ENCODE data around the gene SPRR1B. TPM values are rescaled to one million over a fixed set of nuclear protein-coding genes. Genes with fewer than 3 reads are reported as not detected.

The SPRR1B gene
- total and polyA plus RNA-seq, 2 of the 13 experiments (the other 11 are each of a cell fraction or from before 2014, with no cell fraction given), result not detected

GRCh38 chr1:153032677-153033308, 1.8 kb downstream of the SPRR1B start:
- 11% methylated on average over 3 of the region's 3 CpGs for WGBS (ENCODE audit: low lambda C conversion rate)
- no peaks in the 10 kb centered on the region for H3K79me2 ChIP-seq (ENCODE audit: insufficient read depth, low read length)
- H3K4me3 ChIP-seq (replicated peaks in 1 of 3; ENCODE audit: insufficient read depth in 1 of 3, low read depth in 2 of 3, low read length in 3 of 3), result no peak overlapping the region
- H4K20me1 ChIP-seq (ENCODE audit: insufficient read depth, low read length), result no peaks in the 10 kb centered on the region
- no peak overlapping the region for H3K4me2 ChIP-seq (ENCODE audit: low read depth, low read length)
- CTCF ChIA-PET (ENCODE audit: low intra/inter-chr PET ratio, low total read pairs), result no interaction called here
- no peak overlapping the region for H3K9ac ChIP-seq (ENCODE audit: insufficient read depth, low read depth, low read length)
- H3K36me3 ChIP-seq (replicated peaks in 1 of 2; ENCODE audit: control insufficient read depth in 1 of 2, insufficient read depth in 2 of 2, low read length in 2 of 2), result no peaks in the 10 kb centered on the region
- FAIRE-seq (no peak), DNase-seq (ENCODE audit: low spot score) (peak; percentile 33), ATAC-seq (peak; percentile 75)
- POLR2A ChIA-PET, result no interaction called here
- TF ChIP-seq ZNF496 (CRISPR knock-in tag; IDR thresholded peaks at IDR 0.05; ENCODE audit: insufficient replicate concordance), result no peak
- TF ChIP-seq, protein P1, sequence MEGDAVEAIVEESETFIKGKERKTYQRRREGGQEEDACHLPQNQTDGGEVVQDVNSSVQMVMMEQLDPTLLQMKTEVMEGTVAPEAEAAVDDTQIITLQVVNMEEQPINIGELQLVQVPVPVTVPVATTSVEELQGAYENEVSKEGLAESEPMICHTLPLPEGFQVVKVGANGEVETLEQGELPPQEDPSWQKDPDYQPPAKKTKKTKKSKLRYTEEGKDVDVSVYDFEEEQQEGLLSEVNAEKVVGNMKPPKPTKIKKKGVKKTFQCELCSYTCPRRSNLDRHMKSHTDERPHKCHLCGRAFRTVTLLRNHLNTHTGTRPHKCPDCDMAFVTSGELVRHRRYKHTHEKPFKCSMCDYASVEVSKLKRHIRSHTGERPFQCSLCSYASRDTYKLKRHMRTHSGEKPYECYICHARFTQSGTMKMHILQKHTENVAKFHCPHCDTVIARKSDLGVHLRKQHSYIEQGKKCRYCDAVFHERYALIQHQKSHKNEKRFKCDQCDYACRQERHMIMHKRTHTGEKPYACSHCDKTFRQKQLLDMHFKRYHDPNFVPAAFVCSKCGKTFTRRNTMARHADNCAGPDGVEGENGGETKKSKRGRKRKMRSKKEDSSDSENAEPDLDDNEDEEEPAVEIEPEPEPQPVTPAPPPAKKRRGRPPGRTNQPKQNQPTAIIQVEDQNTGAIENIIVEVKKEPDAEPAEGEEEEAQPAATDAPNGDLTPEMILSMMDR (CRISPR knock-in tag; IDR thresholded peaks at IDR 0.05), result peak; percentile 53
- TF ChIP-seq FOSL2 (CRISPR knock-in tag; IDR thresholded peaks at IDR 0.05), result peak; percentile 35; the same call in 1 of the 2 replicates
- no peaks in the 10 kb centered on the region for H3K4me1 ChIP-seq (ENCODE audit: insufficient read depth, low read length)
- no peak overlapping the region for H2AFZ ChIP-seq (ENCODE audit: low read length)
- no TSS peak for BruUV-seq (replicated peaks)
- no peaks in the 10 kb centered on the region for H3K27me3 ChIP-seq (ENCODE audit: control insufficient read depth in 1 of 2, insufficient read depth in 2 of 2, low read length in 2 of 2)
- no peaks in the 10 kb centered on the region for H3K9me3 ChIP-seq (ENCODE audit: low read length)
- in situ Hi-C loops (cut with HindIII; ENCODE audit: extremely low pct_ligation_motif_present, low pct_unique_long_range_greater_than_20kb) (no loop called here), intact Hi-C loops (cut with micrococcal nuclease; ENCODE audit: unreplicated experiment) (no loop called here)
- no peak overlapping the region for H3K27ac ChIP-seq (ENCODE audit: extremely low read length, insufficient read depth, low read length)

- WGBS (ENCODE audit: low lambda C conversion rate), result 0% methylated on average over 1 of the region's 1 CpG
- Histone ChIP-seq H4K20me1 (ENCODE audit: insufficient read depth, low read length) (no peaks in the 10 kb centered on the region), H3K27ac (ENCODE audit: extremely low read length, insufficient read depth, low read length) (no peak overlapping the region), H3K4me2 (ENCODE audit: low read depth, low read length) (no peak overlapping the region), H3K4me1 (ENCODE audit: insufficient read depth, low read length) (no peaks in the 10 kb centered on the region), H3K9ac (ENCODE audit: insufficient read depth, low read depth, low read length) (no peak overlapping the region), H3K79me2 (ENCODE audit: insufficient read depth, low read length) (no peaks in the 10 kb centered on the region), H3K36me3 (replicated peaks in 1 of 2; ENCODE audit: control insufficient read depth in 1 of 2, insufficient read depth in 2 of 2, low read length in 2 of 2) (no peaks in the 10 kb centered on the region), H3K4me3 (replicated peaks in 1 of 3; ENCODE audit: insufficient read depth in 1 of 3, low read depth in 2 of 3, low read length in 3 of 3) (no peak overlapping the region), H2AFZ (ENCODE audit: low read length) (no peak overlapping the region), H3K27me3 (ENCODE audit: control insufficient read depth in 1 of 2, insufficient read depth in 2 of 2, low read length in 2 of 2) (no peaks in the 10 kb centered on the region), H3K9me3 (ENCODE audit: low read length) (no peaks in the 10 kb centered on the region)
- in situ Hi-C loops (cut with HindIII; ENCODE audit: extremely low pct_ligation_motif_present, low pct_unique_long_range_greater_than_20kb), result no loop called here
- intact Hi-C loops (cut with micrococcal nuclease; ENCODE audit: unreplicated experiment), result no loop called here
- BruUV-seq (replicated peaks), result no TSS peak
- ATAC-seq (no peak), FAIRE-seq (no peak), DNase-seq (ENCODE audit: low spot score) (no peak)
- ChIA-PET POLR2A (no interaction called here), CTCF (ENCODE audit: low intra/inter-chr PET ratio, low total read pairs) (no interaction called here)
- TF ChIP-seq ZMYM3 (CRISPR knock-in tag; IDR thresholded peaks at IDR 0.05), result no peak
- TF ChIP-seq ZNF224 (CRISPR knock-in tag; IDR thresholded peaks at IDR 0.05), result no peak
- TF ChIP-seq ZSCAN22 (CRISPR knock-in tag; IDR thresholded peaks at IDR 0.05), result no peak
- no peak for TF ChIP-seq MED13 (CRISPR knock-in tag; IDR thresholded peaks at IDR 0.05)
- no peak for TF ChIP-seq CEBPB (IDR thresholded peaks at IDR 0.05; ENCODE audit: borderline replicate concordance, low read depth, low read length)
- TF ChIP-seq ZFP91 (CRISPR knock-in tag; IDR thresholded peaks at IDR 0.05; ENCODE audit: borderline replicate concordance), result no peak
- no peak for TF ChIP-seq TOE1 (CRISPR knock-in tag; IDR thresholded peaks at IDR 0.05)
- no peak for TF ChIP-seq PAXIP1 (CRISPR knock-in tag; conservative IDR thresholded peaks at IDR 0.05)
Observed at GRCh38 chr1:153035211-153035610, 4.2 kb downstream of the SPRR1B start.
